GM19467 (cell line): ENCODE measurements around the gene MOB2.

Experiments
- ATAC-seq: cut with Tn5 transposase; IDR thresholded peaks from one replicate; pipeline ENCODE4 v1.9.1; 2021; ENCODE audit warnings: mild to moderate bottlenecking, moderate library complexity; ENCODE audit not compliant: unreplicated experiment

Gene MOB2

GRCh38 chr11:1459219-1459575, 27.4 kb downstream of the MOB2 start:
- no peak for ATAC-seq

- no peak for ATAC-seq
Measured at GRCh38 chr11:1458340-1459218, 28.0 kb downstream of the MOB2 start.

GRCh38 chr11:1457856-1458255, 28.7 kb downstream of the MOB2 start:
- no peak for ATAC-seq

DNA sequence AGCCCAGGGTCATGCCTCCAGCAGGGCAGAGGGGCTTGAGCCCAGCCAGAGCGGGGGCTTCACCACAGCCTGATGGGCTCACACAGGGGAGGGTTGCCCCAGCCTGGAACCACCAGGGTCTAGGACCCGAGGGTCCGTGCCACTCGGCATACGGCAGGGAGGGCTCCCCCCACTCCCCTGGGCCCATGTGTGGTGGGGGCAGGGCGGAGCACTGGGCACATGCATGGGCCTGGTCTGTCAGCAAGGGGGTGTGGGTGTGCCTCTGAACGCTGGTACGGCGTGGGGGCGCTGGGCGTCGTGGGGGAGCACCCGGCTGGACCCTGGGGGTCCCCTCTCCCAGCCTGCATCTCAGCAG, 29.3 kb downstream of the MOB2 start:
- ATAC-seq, result no peak

DNA sequence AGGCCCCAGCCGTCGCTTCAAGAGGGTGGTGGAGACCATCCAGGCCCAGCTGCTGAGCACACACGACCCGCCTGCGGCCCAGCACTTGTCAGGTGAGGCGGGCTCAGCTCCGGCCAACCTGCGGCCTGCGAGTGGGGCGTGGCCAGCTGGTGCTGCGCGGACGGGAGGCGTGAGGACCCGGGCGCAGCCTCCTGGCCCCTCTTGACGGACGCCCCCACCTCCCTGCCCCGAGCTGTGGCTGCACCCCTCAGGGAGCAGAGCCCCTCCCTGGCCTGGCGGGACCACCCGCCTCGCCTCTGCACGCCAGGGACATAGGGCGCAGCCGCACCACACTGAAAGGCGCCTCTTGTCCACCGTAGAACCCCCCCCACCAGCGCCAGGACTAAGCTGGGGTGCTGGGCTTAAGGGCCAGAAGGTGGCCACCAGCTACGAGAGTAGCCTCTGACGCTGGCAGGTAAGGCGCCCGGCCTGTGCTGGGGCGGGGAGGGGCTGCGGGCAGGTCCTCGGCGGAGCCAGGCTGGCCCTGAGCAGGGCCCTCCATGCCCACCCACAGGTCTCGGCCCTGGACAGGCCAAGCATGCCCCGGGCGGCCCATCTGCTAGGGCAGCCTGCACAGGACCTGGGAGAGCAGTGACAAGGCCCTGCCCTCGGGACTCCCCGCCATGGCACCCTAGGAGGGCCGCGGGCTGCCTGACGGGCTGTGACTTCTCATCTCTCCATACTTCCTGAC, 29.8 kb downstream of the MOB2 start:
- no peak for ATAC-seq

GRCh38 chr11:1456176-1456575, 30.4 kb downstream of the MOB2 start:
- ATAC-seq, result no peak

- ATAC-seq, result no peak
Measured at GRCh38 chr11:1455763-1456060, 30.9 kb downstream of the MOB2 start.

GRCh38 chr11:1455032-1455762, 31.4 kb downstream of the MOB2 start:
- ATAC-seq, result no peak

DNA sequence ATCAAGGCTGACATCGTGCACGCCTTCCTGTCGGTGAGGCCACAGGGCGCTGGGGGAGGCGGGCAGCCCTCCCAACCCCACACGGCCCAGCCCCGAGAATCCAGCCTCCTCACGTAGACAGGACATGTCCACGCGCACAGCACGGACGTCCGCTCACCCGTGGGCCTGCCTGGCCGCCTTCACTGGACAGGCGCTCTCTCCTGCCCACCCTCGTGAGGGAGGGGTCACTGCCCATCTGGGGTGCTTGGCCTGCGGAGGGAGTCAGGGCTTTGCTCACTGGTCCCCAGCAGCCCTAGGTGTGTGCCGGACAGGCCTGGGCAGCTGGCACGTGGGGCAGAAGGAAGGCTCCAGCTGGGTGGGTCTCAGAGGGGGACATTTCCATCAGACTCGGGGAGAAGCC, 32.0 kb downstream of the MOB2 start:
- no peak for ATAC-seq

DNA sequence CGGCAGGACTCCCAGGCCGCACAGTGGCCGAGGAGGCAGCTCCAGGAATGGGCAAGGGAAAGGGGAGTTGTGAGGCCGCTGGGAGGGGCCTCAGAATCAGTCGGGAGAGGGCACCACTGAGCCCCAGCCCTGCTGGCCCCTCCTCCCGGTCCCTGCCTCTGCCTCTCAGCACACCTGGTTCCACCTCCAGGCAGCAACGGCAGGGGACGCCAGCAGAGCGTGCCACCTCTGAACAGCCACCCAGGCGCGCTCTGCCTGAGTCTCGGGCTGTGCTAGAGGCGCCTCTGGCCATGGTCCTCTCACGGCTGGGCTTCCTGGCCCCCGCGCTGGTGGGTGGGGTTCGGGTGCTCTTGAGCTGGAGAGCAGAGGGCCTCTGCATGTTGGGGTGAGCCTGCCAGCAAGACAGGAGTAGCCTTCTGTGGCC, 33.0 kb downstream of the MOB2 start:
- ATAC-seq, result no peak

- no peak for ATAC-seq
Measured at GRCh38 chr11:1452744-1453143, 33.8 kb downstream of the MOB2 start.

GRCh38 chr11:1451781-1452470, 34.7 kb downstream of the MOB2 start:
- ATAC-seq, result no peak

DNA sequence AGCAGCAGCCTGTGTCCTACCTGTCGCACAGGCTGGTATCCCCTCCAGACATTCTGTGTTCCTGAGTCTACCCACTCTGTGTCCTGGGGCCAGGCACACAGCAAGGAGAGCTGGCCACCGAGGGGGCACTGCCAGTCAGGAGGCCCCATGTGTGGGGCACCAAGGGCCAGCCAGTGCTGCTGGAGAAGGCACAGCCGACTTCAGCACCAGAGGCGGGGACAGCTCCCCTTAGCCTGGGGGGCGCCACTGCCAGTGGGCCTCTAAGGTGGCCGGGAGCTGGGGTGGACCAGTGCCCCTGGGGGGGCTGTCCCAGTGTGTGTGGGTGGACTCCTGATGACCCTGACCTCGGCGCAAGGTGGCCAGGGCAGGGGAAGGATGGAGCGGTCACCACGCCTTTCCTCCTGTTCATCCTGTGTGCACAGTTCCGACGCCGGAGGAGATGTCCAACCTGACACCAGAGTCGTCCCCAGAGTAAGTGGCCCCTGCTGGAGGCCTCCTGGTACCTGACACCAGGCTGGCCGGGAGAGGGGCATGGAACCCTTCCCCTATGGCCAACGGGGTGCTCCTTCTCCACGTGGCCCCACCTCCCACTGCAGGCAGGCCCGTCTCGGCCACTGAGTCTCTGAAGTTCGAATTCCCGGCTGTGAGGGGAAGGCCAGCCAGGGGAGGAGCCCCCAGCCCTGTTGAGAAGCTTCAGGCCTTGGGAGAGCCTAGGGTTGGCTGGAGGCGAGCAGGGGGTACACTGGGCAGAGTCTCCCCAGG, 35.4 kb downstream of the MOB2 start:
- no peak for ATAC-seq

DNA sequence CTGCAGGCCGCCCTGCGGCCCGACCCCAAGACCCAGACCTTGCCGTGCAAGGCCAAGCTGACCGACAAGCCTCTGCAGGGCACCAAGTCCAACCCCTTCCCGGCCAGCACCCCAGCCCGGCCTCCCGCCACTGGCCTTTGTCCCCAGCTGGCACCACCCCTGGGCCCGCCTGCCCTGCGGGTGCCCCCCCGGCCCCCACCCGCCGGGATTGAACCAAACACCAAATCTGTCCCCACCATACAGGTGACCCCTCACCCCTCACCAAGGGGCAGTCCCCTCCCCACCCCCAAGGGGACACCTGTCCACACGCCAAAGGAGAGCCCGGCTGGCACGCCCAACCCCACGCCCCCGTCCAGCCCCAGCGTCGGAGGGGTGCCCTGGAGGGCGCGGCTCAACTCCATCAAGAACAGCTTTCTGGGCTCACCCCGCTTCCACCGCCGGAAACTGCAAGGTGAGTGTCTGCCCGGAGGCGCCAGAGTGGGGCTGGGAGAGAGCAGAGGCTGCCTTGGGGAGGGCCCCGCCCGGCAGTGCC, 36.2 kb downstream of the MOB2 start:
- no peak for ATAC-seq

GRCh38 chr11:1449490-1450243, 36.9 kb downstream of the MOB2 start:
- ATAC-seq, result no peak

GRCh38 chr11:1448882-1449281, 37.7 kb downstream of the MOB2 start:
- no peak for ATAC-seq

DNA sequence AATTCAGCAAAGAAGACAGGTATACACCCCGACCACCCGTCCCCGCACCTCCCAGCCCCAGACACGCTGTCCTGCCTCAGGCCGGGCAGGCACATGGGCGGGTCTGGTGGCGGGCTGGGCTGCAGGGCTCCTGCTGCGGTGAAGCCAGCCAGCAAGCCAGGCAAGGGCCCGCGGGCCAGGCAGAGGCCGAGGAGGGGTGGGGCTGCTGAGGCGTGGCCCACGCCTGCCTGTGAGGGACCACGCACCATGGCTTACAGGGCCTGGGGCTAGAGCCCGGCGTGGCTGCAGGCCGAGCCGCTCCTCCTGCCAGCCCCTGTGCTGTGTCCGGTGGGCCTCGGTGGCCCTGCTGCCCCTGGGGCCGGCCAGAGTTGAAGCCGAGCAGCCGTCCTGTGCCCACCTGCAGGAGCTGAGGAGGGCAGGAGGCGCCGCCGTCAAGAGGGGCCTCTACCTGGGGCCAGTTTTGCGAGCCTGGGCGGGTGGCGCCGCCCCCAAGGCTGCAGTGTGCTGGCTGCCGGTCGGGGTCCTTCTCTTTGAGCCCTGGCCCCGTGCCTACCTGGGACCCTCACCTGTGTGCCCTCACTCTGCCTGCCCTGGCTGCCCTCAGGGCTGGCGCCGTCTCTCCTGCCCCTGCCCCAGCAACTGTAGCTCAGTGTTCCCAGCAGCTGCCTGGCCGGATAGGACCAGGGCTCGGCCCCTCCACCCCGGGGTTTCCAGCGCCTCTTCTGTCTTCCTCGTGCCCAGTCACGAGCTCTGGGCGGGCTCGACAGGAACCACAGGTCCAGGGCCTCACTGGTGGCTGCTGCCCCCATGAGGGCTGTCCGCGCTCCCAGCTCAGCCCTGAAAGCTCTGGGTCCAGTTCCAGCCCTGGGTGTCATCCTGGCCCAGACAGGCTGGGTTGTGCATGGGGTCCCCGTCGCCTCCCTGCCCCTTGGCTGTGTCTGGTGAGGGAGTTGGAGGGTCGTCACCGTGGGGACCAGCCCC, 38.4 kb downstream of the MOB2 start:
- ATAC-seq, result no peak

DNA sequence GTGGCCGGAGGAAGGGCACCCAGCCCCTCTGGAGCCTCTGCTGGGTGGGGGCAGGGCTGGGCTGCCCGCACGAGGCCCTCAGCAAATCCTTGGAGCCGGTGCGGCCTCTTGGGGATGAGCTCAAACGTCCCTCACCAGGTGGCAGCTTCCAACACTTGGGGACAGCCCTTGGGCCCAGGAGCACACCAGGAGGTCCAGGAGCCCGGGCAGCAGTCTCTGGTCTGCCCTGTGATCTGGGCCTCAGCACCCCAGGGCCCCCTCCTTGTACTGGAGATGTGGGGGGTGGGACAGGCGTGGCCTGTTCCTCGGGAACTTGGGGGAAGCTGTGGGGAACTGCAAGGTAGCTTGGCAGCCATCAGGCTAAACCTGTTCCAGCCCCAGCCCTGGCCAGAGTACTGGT, 40.0 kb downstream of the MOB2 start:
- ATAC-seq, result no peak
